Measurements from ENCODE around the gene LRRC3C. TPM values are rescaled to one million over a fixed set of nuclear protein-coding genes. Genes with fewer than 3 reads are reported as not detected.

The LRRC3C gene
- total and polyA plus RNA-seq, 9 donors, result 0.12 to 0.27 TPM; not detected in 7

- Histone ChIP-seq H3K9me3 (no peaks in the 10 kb centered on the region), H3K4me3 (no peak overlapping the region), H3K27ac (no peak overlapping the region), H3K27me3 (no peaks in the 10 kb centered on the region), H3K4me1 (ENCODE audit: insufficient read depth) (no peaks in the 10 kb centered on the region), H3K36me3 (no peaks in the 10 kb centered on the region)
- DNase-seq, result no peak
- 54 to 65% (median 60%) methylated on average over 3 of the region's 3 CpGs for WGBS, 3 donors
- intact Hi-C loops (cut with DNase I), result no loop called here
- TF ChIP-seq POLR2A (IDR thresholded peaks at IDR 0.05) (no peak), EP300 (IDR thresholded peaks at IDR 0.05) (no peak)
- TF ChIP-seq, protein P1, sequence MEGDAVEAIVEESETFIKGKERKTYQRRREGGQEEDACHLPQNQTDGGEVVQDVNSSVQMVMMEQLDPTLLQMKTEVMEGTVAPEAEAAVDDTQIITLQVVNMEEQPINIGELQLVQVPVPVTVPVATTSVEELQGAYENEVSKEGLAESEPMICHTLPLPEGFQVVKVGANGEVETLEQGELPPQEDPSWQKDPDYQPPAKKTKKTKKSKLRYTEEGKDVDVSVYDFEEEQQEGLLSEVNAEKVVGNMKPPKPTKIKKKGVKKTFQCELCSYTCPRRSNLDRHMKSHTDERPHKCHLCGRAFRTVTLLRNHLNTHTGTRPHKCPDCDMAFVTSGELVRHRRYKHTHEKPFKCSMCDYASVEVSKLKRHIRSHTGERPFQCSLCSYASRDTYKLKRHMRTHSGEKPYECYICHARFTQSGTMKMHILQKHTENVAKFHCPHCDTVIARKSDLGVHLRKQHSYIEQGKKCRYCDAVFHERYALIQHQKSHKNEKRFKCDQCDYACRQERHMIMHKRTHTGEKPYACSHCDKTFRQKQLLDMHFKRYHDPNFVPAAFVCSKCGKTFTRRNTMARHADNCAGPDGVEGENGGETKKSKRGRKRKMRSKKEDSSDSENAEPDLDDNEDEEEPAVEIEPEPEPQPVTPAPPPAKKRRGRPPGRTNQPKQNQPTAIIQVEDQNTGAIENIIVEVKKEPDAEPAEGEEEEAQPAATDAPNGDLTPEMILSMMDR (IDR thresholded peaks at IDR 0.05), result no peak
These were observed 8.4 kb downstream of the LRRC3C start for GRCh38 chr17:39935909-39936308.

GRCh38 chr17:39937447-39937846 is 9.9 kb downstream of the LRRC3C start:
- intact Hi-C loops (cut with DNase I), result no loop called here
- H3K27me3 ChIP-seq, result no peaks in the 10 kb centered on the region
- H3K27ac ChIP-seq, result no peak overlapping the region
- DNase-seq, result no peak
- WGBS, 3 donors, result 86 to 92% (median 90%) methylated on average over 3 of the region's 3 CpGs
- no peak overlapping the region for H3K4me3 ChIP-seq
- TF ChIP-seq POLR2A (IDR thresholded peaks at IDR 0.05), result no peak
- TF ChIP-seq EP300 (IDR thresholded peaks at IDR 0.05), result no peak
- TF ChIP-seq, protein P1 (IDR thresholded peaks at IDR 0.05), result no peak
- no peaks in the 10 kb centered on the region for H3K4me1 ChIP-seq (ENCODE audit: insufficient read depth)
- H3K9me3 ChIP-seq, result no peaks in the 10 kb centered on the region
- H3K36me3 ChIP-seq, result no peaks in the 10 kb centered on the region

DNA sequence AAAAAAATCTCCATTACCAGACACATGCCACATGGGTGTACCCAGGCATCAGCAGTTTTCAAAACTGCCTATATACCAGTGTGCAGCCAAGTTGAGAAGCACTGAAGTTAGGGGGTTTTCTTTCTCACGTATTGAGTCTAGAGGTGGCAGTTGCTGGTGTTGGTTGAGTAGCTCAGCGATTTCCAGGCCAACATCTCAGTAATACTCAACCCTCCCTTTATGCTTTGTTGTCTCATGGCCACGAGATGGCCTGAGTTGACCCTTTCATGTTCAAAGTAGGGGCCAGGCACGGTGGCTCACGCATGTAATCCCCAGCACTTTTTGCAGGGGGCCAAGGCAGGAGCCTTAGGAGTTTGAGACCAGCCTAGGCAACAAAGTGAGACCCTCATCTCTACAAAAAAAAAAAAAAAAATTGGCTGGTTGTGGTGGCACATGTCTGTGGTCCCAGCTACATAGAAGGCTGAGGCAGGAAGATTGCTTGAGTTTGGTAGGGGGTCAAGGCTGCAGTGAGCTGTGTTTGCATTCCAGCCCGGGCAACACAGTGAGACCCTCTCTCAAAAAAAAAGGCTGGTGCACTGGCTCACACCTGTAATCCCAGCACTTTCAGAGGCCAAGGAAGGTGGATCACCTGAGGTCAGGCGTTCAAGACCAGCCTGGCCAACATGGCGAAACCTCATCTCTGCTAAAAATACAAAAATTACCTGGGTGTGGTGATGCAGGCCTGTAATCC is 10.8 kb downstream of the LRRC3C start:
- H3K9me3 ChIP-seq, result no peaks in the 10 kb centered on the region
- no peaks in the 10 kb centered on the region for H3K36me3 ChIP-seq
- no peak overlapping the region for H3K27ac ChIP-seq
- DNase-seq, result no peak
- H3K4me1 ChIP-seq (ENCODE audit: insufficient read depth), result no peaks in the 10 kb centered on the region
- 49 to 62% (median 50%) methylated on average over 8 of the region's 8 CpGs for WGBS, 3 donors
- TF ChIP-seq POLR2A (IDR thresholded peaks at IDR 0.05) (no peak), EP300 (IDR thresholded peaks at IDR 0.05) (no peak)
- H3K4me3 ChIP-seq, result no peak overlapping the region
- no peaks in the 10 kb centered on the region for H3K27me3 ChIP-seq
- intact Hi-C loops (cut with DNase I), result no loop called here

- intact Hi-C loops (cut with DNase I), result no loop called here
- Histone ChIP-seq H3K4me3 (no peak overlapping the region), H3K4me1 (ENCODE audit: insufficient read depth) (no peaks in the 10 kb centered on the region), H3K27me3 (no peaks in the 10 kb centered on the region), H3K36me3 (no peaks in the 10 kb centered on the region), H3K27ac (no peak overlapping the region), H3K9me3 (no peaks in the 10 kb centered on the region)
- TF ChIP-seq POLR2A (IDR thresholded peaks at IDR 0.05), result no peak
- TF ChIP-seq, protein P1 (IDR thresholded peaks at IDR 0.05), result no peak
- no peak for TF ChIP-seq EP300 (IDR thresholded peaks at IDR 0.05)
- WGBS, 3 donors, result 43 to 64% (median 53%) methylated on average over 3 of the region's 3 CpGs
- DNase-seq, result no peak
These were observed 11.6 kb downstream of the LRRC3C start for GRCh38 chr17:39939106-39939505.
